ENCODE data around the gene AATK. TPM values are rescaled to one million over a fixed set of nuclear protein-coding genes. Genes with fewer than 3 reads are reported as not detected.

Gene AATK
- total RNA-seq, 1 experiment from 2014 or later: not detected

DNA sequence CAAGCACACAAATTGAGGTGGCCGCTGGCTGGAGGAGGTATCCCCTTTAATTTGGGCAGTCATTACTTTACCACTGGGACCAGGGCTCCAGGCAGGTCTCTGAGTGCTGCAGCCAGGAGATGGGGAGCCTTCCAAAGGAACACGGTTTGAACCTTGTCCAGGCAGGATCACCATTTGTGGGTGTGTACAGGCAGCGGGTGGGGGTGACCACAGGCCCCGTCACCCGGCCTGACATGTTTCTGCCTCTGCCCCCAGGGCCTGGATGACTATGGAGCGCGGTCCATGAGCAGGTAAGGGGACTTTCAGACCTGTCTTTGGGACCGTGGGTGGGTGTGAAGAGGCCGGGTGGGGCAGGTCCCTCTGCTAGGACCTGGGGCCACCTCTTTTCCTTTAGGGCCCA is 57.8 kb downstream of the AATK start:
- no peaks in the 10 kb centered on the region for H3K9me3 Mint-ChIP-seq (ENCODE audit: low read depth, unreplicated experiment)
- no peak overlapping the region for H3K4me3 Mint-ChIP-seq (ENCODE audit: low read depth, unreplicated experiment)
- no peaks in the 10 kb centered on the region for H3K4me1 Mint-ChIP-seq (ENCODE audit: low read depth, unreplicated experiment)
- H3K27me3 Mint-ChIP-seq (ENCODE audit: unreplicated experiment): no peaks in the 10 kb centered on the region
- peaks cover 29% of the 10 kb centered on the region for H3K36me3 Mint-ChIP-seq (ENCODE audit: insufficient read depth, unreplicated experiment)
- no peak overlapping the region for H3K27ac Mint-ChIP-seq (ENCODE audit: unreplicated experiment)
- no TSS peak for BruUV-seq (replicated peaks)
- no peak for DNase-seq
- TF ChIP-seq, protein P1, sequence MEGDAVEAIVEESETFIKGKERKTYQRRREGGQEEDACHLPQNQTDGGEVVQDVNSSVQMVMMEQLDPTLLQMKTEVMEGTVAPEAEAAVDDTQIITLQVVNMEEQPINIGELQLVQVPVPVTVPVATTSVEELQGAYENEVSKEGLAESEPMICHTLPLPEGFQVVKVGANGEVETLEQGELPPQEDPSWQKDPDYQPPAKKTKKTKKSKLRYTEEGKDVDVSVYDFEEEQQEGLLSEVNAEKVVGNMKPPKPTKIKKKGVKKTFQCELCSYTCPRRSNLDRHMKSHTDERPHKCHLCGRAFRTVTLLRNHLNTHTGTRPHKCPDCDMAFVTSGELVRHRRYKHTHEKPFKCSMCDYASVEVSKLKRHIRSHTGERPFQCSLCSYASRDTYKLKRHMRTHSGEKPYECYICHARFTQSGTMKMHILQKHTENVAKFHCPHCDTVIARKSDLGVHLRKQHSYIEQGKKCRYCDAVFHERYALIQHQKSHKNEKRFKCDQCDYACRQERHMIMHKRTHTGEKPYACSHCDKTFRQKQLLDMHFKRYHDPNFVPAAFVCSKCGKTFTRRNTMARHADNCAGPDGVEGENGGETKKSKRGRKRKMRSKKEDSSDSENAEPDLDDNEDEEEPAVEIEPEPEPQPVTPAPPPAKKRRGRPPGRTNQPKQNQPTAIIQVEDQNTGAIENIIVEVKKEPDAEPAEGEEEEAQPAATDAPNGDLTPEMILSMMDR (IDR thresholded peaks at IDR 0.05; ENCODE audit: unreplicated experiment): no peak
- intact Hi-C loops (cut with micrococcal nuclease; ENCODE audit: unreplicated experiment): no loop called here
- CTCF ChIA-PET: no interaction called here

DNA sequence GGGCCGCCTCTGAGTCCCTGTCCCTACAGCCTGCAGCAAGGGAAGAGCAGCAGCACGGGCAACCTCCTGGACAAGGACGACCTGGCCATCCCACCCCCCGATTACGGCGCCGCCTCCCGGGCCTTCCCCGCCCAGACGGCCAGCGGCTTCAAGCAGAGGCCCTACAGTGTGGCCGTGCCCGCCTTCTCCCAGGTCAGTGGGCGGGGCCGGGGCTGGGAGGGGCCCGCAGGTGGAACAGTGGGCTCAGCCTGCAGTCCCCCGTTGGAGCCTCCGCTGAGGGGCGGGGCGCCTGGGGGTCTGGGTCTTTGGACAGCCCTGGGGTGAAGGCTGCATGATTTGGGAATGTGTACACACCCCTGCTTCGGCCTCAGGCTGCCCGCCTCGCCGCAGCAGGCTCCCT is 59.3 kb downstream of the AATK start:
- CTCF ChIA-PET: no interaction called here
- H3K27me3 Mint-ChIP-seq (ENCODE audit: unreplicated experiment): no peaks in the 10 kb centered on the region
- DNase-seq: no peak
- no peaks in the 10 kb centered on the region for H3K4me1 Mint-ChIP-seq (ENCODE audit: low read depth, unreplicated experiment)
- no TSS peak for BruUV-seq (replicated peaks)
- H3K27ac Mint-ChIP-seq (ENCODE audit: unreplicated experiment): no peak overlapping the region
- H3K9me3 Mint-ChIP-seq (ENCODE audit: low read depth, unreplicated experiment): no peaks in the 10 kb centered on the region
- intact Hi-C loops (cut with micrococcal nuclease; ENCODE audit: unreplicated experiment): no loop called here
- peaks cover 29% of the 10 kb centered on the region for H3K36me3 Mint-ChIP-seq (ENCODE audit: insufficient read depth, unreplicated experiment)
- no peak overlapping the region for H3K4me3 Mint-ChIP-seq (ENCODE audit: low read depth, unreplicated experiment)
- TF ChIP-seq, protein P1 (IDR thresholded peaks at IDR 0.05; ENCODE audit: unreplicated experiment): no peak

DNA sequence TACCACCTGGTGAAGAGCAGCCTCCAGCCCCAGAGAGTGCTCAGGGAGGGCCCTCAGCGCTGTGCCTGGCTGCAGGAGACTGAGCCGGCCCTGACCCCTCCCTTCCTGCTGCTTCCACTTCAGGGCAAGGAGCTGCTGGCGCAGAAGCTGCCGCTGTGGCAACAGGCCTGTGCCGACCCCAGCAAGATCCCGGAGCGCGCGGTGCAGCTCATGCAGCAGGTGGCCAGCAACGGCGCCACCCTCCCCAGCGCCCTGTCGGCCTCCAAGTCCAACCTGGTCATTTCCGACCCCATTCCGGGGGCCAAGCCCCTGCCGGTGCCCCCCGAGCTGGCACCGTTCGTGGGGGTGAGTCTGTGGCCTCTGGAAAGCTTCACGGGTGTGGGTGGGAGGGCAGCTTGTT is 62.6 kb downstream of the AATK start:
- Mint-ChIP-seq H3K9me3 (ENCODE audit: low read depth, unreplicated experiment) (no peaks in the 10 kb centered on the region), H3K27ac (ENCODE audit: unreplicated experiment) (no peak overlapping the region), H3K36me3 (ENCODE audit: insufficient read depth, unreplicated experiment) (peaks cover 39% of the 10 kb centered on the region), H3K27me3 (ENCODE audit: unreplicated experiment) (no peaks in the 10 kb centered on the region), H3K4me3 (ENCODE audit: low read depth, unreplicated experiment) (no peak overlapping the region), H3K4me1 (ENCODE audit: low read depth, unreplicated experiment) (no peaks in the 10 kb centered on the region)
- CTCF ChIA-PET: interaction anchor here (0.6 to 1.3 kb wide), 3 partner anchors 59 to 622 kb away, joined by 3 to 7 read pairs (median 4); no protein-coding TSS in a partner anchor
- BruUV-seq (replicated peaks): no TSS peak
- intact Hi-C loops (cut with micrococcal nuclease; ENCODE audit: unreplicated experiment): loop anchor here (5.0 kb wide), 1 partner anchor 116 kb away; no protein-coding TSS in a partner anchor
- no peak for DNase-seq
- TF ChIP-seq, protein P1 (IDR thresholded peaks at IDR 0.05; ENCODE audit: unreplicated experiment): no peak

DNA sequence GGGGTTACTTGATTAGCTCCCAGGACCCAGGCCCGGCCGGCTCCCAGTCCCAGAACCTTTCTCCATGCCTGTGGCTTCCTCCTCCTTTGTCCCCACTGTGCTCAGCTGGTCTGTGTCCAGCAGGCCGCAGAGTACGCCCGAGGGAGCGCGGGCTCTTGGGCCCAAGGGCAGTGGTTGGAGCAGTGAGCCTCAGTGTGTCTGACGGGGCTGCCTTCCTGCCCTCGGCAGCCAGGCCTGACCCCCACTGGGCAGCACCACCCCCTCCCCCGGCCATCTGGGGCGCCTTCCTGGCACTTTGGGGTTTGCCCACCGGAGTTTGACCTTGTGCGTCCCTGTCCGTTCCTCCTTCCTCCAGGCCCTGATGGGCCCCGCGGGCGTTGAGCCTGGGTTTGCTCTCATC is 63.2 kb downstream of the AATK start:
- intact Hi-C loops (cut with micrococcal nuclease; ENCODE audit: unreplicated experiment): loop anchor here (5.0 kb wide), 1 partner anchor 116 kb away; no protein-coding TSS in a partner anchor
- no peak overlapping the region for H3K27ac Mint-ChIP-seq (ENCODE audit: unreplicated experiment)
- H3K4me3 Mint-ChIP-seq (ENCODE audit: low read depth, unreplicated experiment): no peak overlapping the region
- H3K9me3 Mint-ChIP-seq (ENCODE audit: low read depth, unreplicated experiment): no peaks in the 10 kb centered on the region
- CTCF ChIA-PET: interaction anchor here (1.3 to 1.6 kb wide), 3 partner anchors 54 to 79 kb away, joined by 4 to 5 read pairs (median 4); no protein-coding TSS in a partner anchor
- H3K27me3 Mint-ChIP-seq (ENCODE audit: unreplicated experiment): no peaks in the 10 kb centered on the region
- no TSS peak for BruUV-seq (replicated peaks)
- H3K36me3 Mint-ChIP-seq (ENCODE audit: insufficient read depth, unreplicated experiment): peaks cover 39% of the 10 kb centered on the region
- peaks cover under 1% of the 10 kb centered on the region for H3K4me1 Mint-ChIP-seq (ENCODE audit: low read depth, unreplicated experiment)
- TF ChIP-seq, protein P1 (IDR thresholded peaks at IDR 0.05; ENCODE audit: unreplicated experiment): no peak
- no peak for DNase-seq
